GM19395 (cell line): ENCODE measurements around the gene GLRX3.

ENCODE experiments used
- ATAC-seq: cut with Tn5 transposase; IDR thresholded peaks from one replicate; pipeline ENCODE4 v1.9.1; 2021; ENCODE audit warnings: mild to moderate bottlenecking, moderate library complexity; ENCODE audit not compliant: unreplicated experiment

Gene GLRX3

GRCh38 chr10:130203626-130204025, 67.4 kb downstream of the GLRX3 start:
- no peak for ATAC-seq

DNA sequence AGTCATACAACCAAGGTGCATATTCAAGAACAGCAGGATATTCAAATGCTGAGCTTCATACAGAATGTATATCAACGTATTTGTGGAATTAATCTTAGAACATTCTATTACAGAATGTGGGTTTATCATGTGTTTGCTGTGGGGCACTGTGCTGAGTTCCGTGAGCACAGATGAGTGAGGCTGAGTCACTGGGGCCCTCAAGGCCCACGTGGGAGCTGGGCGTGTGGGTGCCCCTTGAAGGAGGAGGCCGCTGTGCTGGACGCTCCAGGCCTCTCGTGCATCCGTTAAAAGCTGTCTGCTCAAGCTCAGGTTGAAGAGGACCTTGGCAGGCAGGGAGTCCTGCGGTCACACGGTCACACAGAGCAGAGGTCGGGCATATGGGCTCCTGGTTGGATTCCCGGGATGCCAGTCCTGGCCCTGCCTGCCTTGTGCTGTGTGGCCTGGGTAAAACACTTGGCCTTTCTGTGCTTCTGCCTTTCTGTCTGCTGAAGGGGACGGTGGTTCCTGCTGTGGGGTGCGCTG, 70.1 kb downstream of the GLRX3 start:
- no peak for ATAC-seq

GRCh38 chr10:130207205-130207604, 71.0 kb downstream of the GLRX3 start:
- no peak for ATAC-seq

DNA sequence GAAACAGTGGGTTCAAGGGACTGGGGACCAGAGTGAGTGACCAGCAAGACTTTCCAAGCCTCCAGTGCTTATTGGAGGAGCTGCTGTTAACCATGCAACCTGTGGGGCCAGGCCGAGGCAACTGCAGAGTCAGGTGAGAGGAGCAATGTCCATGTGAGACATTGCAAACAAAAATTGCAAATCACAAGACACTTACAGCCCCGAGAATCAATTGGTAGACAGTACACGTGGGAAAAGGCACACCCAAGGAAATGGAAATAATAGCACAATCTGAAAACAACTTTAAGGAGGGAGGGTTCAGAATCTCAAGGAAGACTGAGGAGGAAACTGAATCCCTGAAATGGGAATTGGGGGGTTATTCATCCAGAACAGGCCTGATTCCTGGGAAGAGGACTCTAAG, 72.6 kb downstream of the GLRX3 start:
- ATAC-seq, result no peak

GRCh38 chr10:130212746-130213145, 76.6 kb downstream of the GLRX3 start:
- ATAC-seq, result no peak

DNA sequence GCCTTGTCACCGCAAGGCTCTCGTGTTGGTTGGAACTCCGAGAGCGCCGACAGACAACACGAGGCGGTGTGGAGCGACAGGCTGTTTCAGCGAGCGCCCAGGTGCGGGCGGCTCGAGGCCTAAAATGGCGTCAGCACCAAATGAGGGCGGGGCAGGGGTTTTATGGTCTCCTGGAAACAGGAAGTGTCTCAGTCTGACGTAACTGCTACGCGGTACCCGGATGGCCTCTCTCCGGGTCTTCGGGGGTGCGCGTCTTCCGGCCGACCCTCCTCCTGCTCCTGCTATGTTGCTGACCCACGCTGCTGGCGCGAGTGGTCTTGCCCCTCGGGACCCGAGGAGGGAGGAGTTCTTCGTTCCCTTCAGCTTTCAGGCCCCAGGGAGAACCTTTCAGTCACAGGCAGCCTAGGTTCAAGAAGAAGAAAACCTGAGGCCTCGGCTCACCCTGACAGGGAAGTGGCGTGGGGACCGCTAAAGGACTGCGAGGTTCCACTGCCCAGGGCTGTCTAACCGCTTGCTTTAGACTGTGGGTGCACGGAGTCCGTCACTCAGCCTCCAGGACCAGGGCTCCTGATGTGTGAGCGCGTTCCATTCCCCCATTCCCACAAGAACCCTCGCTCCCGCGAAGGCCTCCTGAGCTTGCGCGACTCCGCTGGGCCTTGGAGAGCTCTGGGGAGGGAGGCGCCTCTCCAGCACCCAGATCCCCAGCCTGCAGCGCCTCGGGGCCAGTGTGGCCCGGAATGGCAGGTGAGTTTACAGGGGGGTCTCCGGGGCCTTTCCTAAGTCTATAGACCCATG, 77.3 kb downstream of the GLRX3 start:
- ATAC-seq, result no peak

- ATAC-seq, result no peak
Measured at GRCh38 chr10:130214431-130214830, 78.2 kb downstream of the GLRX3 start.

GRCh38 chr10:130215151-130215930, 79.2 kb downstream of the GLRX3 start:
- ATAC-seq, result no peak

- ATAC-seq, result no peak
Measured at GRCh38 chr10:130215931-130216231, 79.7 kb downstream of the GLRX3 start.

GRCh38 chr10:130218181-130218641, 82.0 kb downstream of the GLRX3 start:
- no peak for ATAC-seq

DNA sequence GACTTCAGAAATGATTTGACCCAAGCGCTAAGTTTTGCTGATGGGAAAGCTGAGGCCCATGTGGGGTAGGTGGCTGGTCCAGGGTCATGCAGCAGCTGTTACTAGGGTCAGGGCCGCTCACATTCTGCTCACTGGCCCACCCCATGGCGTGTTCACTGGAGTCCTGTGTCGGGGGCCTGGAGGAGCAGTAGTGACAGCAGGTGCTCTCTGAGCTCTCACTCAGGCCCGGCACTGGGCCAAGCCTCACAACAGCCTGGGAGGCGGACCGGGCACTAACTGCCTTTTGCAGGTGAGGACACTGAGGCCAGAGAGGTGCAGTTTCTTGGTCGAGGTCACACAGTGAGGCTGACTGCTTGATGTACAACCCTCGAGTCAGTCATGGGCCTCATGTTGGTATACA, 82.7 kb downstream of the GLRX3 start:
- no peak for ATAC-seq

DNA sequence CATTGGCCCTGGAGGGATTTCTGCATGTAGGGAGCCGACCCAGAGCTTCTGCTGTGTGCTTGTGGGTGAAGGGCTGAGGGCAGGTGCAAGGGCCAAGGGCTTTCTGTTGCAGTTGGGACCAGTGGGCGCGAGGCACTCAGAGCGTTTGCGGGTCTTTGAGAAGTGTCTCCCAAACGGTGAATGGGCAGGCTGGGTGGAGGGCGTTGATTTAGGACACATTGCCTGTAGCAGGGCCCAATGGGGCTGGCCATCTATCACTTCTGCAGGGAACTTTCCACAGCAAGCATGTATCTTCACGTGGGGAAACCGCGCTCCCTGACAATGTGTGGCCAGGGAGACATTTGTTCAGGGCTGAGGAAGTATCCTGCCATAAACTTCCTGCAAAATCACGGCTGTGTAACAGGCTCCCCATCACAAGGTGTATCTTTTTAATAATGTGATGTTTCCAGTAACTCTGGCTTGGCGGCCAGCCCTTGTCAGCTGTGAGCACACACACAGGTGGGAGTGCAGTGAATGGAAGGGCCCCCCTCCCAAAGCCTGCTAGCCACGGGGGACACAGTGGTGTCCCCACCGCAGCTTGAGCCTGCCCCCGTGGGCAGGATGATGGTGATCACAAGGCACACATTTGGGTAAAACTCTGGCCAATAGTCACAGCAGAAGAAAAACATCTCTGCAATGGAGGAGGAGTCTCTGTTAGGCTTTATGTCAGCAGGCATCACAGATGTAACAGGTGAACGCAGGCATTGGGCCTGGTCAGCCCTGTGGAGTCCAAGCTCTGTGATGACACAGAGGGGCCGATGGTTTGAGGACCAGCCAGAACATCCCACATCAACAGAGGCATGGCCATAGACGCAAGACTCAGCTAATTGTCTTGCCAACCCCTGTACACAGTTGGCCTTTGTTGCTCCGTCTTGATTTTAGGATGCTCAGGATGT, 84.3 kb downstream of the GLRX3 start:
- no peak for ATAC-seq

DNA sequence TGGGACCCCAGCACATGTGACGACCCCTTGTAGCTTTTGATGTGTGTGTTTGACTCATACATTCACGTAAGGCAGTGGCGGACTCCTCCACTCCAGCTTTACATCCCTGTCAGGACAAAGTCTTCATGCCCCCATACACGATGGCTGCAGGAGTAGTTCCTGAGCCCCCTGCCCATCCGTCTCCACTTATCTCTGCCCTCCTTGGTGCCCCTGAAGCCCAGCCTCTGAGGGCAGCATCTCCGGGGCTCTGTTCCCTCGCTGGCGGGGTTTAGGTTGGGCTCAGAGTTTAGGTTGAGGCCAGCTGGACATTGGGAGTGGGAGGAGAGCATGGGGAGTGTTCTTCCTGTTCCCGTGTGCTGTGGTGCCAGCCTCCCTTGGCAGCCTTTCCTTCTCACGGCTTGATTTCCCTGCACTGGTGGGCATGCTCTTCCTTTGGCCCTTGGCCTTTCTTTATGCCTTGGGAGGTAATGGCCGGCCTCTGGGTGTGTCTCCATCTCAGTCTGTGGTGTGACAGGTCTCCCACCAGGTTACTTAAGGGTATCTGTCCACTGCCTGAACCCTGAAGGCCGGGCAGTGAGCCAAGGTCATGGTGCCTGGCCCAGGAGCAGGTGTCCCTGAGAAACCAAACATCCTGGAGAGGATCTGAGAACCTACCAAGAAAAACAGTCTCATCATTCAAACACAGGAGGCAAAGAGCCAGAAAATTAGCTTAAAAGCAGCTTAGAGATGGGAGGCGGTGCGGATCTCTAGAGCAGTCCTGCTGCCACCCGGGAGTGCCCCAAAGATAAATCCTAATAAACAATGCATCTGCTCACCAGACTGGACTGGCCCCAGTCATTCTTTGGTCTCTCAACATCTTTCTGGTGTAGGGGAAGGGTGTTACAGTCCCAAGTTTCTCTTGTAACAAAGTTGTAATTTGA, 85.5 kb downstream of the GLRX3 start:
- no peak for ATAC-seq

DNA sequence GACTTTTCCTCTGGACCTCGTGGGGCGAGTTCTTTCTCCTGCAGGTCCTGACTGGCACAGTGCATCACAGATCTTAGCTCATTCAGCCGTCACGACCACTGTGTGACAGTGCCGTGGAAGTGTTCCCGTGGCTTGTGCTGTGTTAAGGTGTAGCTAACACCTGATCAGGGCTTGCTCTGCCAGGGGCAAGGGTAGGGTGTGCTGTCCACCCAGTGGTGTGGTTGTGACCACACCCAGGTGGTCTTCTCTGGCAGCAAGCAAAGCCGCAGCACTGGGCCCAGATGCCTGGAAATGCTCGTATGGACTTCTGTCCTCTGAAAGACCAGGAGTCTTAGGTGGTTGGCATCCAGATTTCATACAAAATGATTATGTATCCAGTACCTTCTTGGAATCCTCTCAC, 86.2 kb downstream of the GLRX3 start:
- no peak for ATAC-seq

DNA sequence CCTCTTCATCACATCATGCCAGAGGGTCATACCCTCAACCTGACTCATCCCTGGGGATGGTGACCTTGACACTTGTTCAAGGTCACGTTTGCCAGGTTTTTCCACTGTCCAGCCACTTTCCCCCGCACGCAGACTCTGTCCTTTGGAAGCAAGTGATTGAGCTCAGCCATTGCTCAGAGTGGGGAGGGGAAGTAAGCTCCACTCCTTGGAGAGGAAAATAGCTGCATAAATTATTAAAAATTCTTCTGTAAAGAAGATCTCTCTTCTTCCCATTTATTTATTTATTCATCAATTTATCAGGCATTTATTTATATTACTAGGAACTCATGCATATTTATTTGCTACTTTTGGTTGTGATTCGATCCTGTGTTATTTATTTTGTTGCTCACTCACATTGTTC, 88.0 kb downstream of the GLRX3 start:
- ATAC-seq, result no peak

GRCh38 chr10:130226012-130226411, 89.8 kb downstream of the GLRX3 start:
- no peak for ATAC-seq

GRCh38 chr10:130227883-130228282, 91.7 kb downstream of the GLRX3 start:
- ATAC-seq, result no peak
